HepG2 (cell line): ENCODE measurements around the gene PYGB. TPM values are rescaled to one million over a fixed set of nuclear protein-coding genes. Genes with fewer than 3 reads are reported as not detected.

ENCODE experiments used
- AGO2 ChIP-seq: fragments of 200-400 bp; formaldehyde crosslinking; optimal IDR thresholded peaks from 2 replicates; pipeline ENCODE3; 2017; ENCODE audit warnings: mild to moderate bottlenecking, low read depth, low read length, moderate library complexity
- CCDC6 ChIP-seq: sonication (generic); formaldehyde crosslinking; IDR thresholded peaks from 2 replicates; pipeline ENCODE4 v1.8.1; 2022; ENCODE audit warnings: mild to moderate bottlenecking, missing genetic modification reagents, moderate library complexity
- DNMT1 ChIP-seq: sonication (generic); formaldehyde crosslinking; IDR thresholded peaks from 2 replicates; pipeline ENCODE4 v1.5.1; 2020; ENCODE audit warnings: mild to moderate bottlenecking, missing genetic modification reagents
- FOXO4 ChIP-seq: sonication (generic); formaldehyde crosslinking; conservative IDR thresholded peaks from 2 replicates; pipeline ENCODE4 v1.8.1; 2023; ENCODE audit warnings: missing genetic modification reagents
- HOXA3 ChIP-seq: sonication (generic); formaldehyde crosslinking; IDR thresholded peaks from 2 replicates; pipeline ENCODE4 v1.5.0; 2020; ENCODE audit warnings: missing genetic modification reagents
- IKZF4 ChIP-seq: sonication (generic); formaldehyde crosslinking; IDR thresholded peaks from 2 replicates; pipeline ENCODE4 v1.5.1; 2020; ENCODE audit warnings: borderline replicate concordance, mild to moderate bottlenecking, low read depth, missing genetic modification reagents; ENCODE audit errors: not compliant biosample characterization
- KDM1A ChIP-seq: IDR thresholded peaks from 2 replicates; pipeline ENCODE4 v1.6.1; 2016; ENCODE audit warnings: missing compliant biosample characterization
- NFAT5 ChIP-seq: sonication (generic); formaldehyde crosslinking; IDR thresholded peaks from 2 replicates; pipeline ENCODE4 v1.4.0; 2020; ENCODE audit warnings: missing genetic modification reagents
- NKX3-1 ChIP-seq: sonication (generic); formaldehyde crosslinking; IDR thresholded peaks from 2 replicates; pipeline ENCODE4 v1.5.0; 2020; ENCODE audit warnings: missing genetic modification reagents
- ONECUT2 ChIP-seq: sonication (generic); formaldehyde crosslinking; IDR thresholded peaks from 2 replicates; pipeline ENCODE4 v1.4.0; 2020; ENCODE audit warnings: missing genetic modification reagents
- THYN1 ChIP-seq: sonication (generic); formaldehyde crosslinking; IDR thresholded peaks from 2 replicates; pipeline ENCODE4 v1.8.1; 2023; ENCODE audit warnings: low read depth, mild to moderate bottlenecking, moderate library complexity, missing genetic modification reagents, borderline replicate concordance
- TOE1 ChIP-seq: sonication (generic); formaldehyde crosslinking; IDR thresholded peaks from 2 replicates; pipeline ENCODE4 v1.4.0; 2020; ENCODE audit warnings: mild to moderate bottlenecking, missing genetic modification reagents
- ZBTB20 ChIP-seq: sonication (generic); formaldehyde crosslinking; IDR thresholded peaks from 2 replicates; pipeline ENCODE4 v1.8.1; 2023; ENCODE audit warnings: missing genetic modification reagents, low read depth, mild to moderate bottlenecking, borderline replicate concordance
- ZNF136 ChIP-seq: sonication (generic); formaldehyde crosslinking; IDR thresholded peaks from 2 replicates; pipeline ENCODE4 v1.8.1; 2022; ENCODE audit warnings: low read depth, mild to moderate bottlenecking, moderate library complexity, missing genetic modification reagents
- ZNF207 ChIP-seq: fragments of 450-650 bp; IDR thresholded peaks from 2 replicates; pipeline ENCODE4 v1.6.1; 2016; ENCODE audit warnings: antibody characterized with exemption, borderline replicate concordance
- ZNF513 ChIP-seq: sonication (generic); formaldehyde crosslinking; conservative IDR thresholded peaks from 2 replicates; pipeline ENCODE4 v1.5.0; 2020; ENCODE audit warnings: missing genetic modification reagents
- ZNF883 ChIP-seq: sonication (generic); formaldehyde crosslinking; IDR thresholded peaks from 2 replicates; pipeline ENCODE4 v1.5.1; 2020; ENCODE audit warnings: mild to moderate bottlenecking, missing genetic modification reagents; ENCODE audit errors: not compliant biosample characterization
- polyA plus RNA-seq, 8 experiments: library from polyadenylated mRNA; depleted of rRNA in 3 of 8; stranded (reverse) in 7 of 8; unstranded in 1 of 8; fragments of >200 nt; fragmentation: Illumina TruSeq in 4 of 8; extraction: Trizol in 4 of 8; gene quantifications; 2 replicates each; pipeline versions ENCODE4 v1.2.1 to v1.2.3, GENCODE V29; 2011 to 2016; ENCODE audit warnings: low read depth in 4 of 8, missing spikeins in 1 of 8, mixed read lengths in 1 of 8; ENCODE audit not compliant: insufficient read depth in 1 of 8
- total RNA-seq, 5 experiments: library from RNA; depleted of rRNA; stranded (reverse); fragments of >200 nt; fragmentation: Illumina TruSeq; extraction: Trizol; gene quantifications; 2 replicates each; pipeline ENCODE4 v1.2.3, GENCODE V29; 2016; ENCODE audit warnings: low read depth in 1 of 5
- TF ChIP-seq, protein P1 (sequence below): fragments of 450-650 bp; IDR thresholded peaks from 2 replicates; pipeline ENCODE4 v1.6.1; 2016
- TF ChIP-seq, protein P2 (sequence below): IDR thresholded peaks from 2 replicates; pipeline ENCODE4 v1.6.1; 2016; ENCODE audit warnings: missing biosample characterization, missing genetic modification reagents, low read depth

PYGB gene
- total and polyA plus RNA-seq, 2 of the 13 experiments (the other 11 are each of a cell fraction or from before 2014, with no cell fraction given) = 24.2 to 86.3 TPM

GRCh38 chr20:25227317-25227831, 20.5 kb upstream of the PYGB start (continued):
- TF ChIP-seq NFAT5 (CRISPR knock-in tag) (no peak), ZNF513 (no peak), ZNF883 (CRISPR knock-in tag) (no peak), THYN1 (CRISPR knock-in tag) (no peak), KDM1A (no peak), TOE1 (CRISPR knock-in tag) (no peak), ZNF207 (no peak), DNMT1 (CRISPR knock-in tag) (no peak), HOXA3 (CRISPR knock-in tag) (peak; percentile 9; the same call in 1 of the 2 replicates), IKZF4 (CRISPR knock-in tag) (no peak), FOXO4 (CRISPR knock-in tag) (no peak), ZNF136 (CRISPR knock-in tag) (no peak), ONECUT2 (CRISPR knock-in tag) (peak; percentile 83), ZBTB20 (no peak; the same call in 1 of the 2 replicates), AGO2 (no peak), CCDC6 (no peak), NKX3-1 (CRISPR knock-in tag) (no peak)
- TF ChIP-seq, protein P1, sequence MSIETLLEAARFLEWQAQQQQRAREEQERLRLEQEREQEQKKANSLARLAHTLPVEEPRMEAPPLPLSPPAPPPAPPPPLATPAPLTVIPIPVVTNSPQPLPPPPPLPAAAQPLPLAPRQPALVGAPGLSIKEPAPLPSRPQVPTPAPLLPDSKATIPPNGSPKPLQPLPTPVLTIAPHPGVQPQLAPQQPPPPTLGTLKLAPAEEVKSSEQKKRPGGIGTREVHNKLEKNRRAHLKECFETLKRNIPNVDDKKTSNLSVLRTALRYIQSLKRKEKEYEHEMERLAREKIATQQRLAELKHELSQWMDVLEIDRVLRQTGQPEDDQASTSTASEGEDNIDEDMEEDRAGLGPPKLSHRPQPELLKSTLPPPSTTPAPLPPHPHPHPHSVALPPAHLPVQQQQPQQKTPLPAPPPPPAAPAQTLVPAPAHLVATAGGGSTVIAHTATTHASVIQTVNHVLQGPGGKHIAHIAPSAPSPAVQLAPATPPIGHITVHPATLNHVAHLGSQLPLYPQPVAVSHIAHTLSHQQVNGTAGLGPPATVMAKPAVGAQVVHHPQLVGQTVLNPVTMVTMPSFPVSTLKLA = no peak
- TF ChIP-seq, protein P2, sequence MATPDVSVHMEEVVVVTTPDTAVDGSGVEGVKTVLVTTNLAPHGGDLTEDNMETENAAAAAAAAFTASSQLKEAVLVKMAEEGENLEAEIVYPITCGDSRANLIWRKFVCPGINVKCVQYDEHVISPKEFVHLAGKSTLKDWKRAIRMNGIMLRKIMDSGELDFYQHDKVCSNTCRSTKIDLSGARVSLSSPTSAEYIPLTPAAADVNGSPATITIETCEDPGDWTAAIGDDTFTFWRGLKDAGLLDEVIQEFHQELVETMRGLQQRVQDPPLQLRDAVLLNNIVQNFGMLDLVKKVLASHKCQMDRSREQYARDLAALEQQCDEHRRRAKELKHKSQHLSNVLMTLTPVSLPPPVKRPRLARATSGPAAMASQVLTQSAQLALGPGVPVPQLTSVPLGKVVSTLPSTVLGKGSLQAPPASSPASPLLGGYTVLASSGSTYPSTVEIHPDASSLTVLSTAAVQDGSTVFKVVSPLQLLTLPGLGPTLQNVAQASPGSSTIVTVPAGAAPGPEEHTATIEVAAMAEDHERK (CRISPR knock-in tag) = no peak
